22Rv1 (cell line): ENCODE measurements around the gene RSRC1.

Experiments
- ZFX ChIP-seq: fragments of 450-650 bp; IDR thresholded peaks from 2 replicates; pipeline ENCODE4 v1.6.1; 2017; ENCODE audit warnings: antibody characterized with exemption, borderline replicate concordance
- TF ChIP-seq, protein P1 (sequence below): fragments of 450-650 bp; IDR thresholded peaks from 2 replicates; pipeline ENCODE4 v1.5.1; 2017; ENCODE audit warnings: mild to moderate bottlenecking

GRCh38 chr3:158402590-158402989 is 292.7 kb downstream of the RSRC1 start:
- TF ChIP-seq, protein P1, sequence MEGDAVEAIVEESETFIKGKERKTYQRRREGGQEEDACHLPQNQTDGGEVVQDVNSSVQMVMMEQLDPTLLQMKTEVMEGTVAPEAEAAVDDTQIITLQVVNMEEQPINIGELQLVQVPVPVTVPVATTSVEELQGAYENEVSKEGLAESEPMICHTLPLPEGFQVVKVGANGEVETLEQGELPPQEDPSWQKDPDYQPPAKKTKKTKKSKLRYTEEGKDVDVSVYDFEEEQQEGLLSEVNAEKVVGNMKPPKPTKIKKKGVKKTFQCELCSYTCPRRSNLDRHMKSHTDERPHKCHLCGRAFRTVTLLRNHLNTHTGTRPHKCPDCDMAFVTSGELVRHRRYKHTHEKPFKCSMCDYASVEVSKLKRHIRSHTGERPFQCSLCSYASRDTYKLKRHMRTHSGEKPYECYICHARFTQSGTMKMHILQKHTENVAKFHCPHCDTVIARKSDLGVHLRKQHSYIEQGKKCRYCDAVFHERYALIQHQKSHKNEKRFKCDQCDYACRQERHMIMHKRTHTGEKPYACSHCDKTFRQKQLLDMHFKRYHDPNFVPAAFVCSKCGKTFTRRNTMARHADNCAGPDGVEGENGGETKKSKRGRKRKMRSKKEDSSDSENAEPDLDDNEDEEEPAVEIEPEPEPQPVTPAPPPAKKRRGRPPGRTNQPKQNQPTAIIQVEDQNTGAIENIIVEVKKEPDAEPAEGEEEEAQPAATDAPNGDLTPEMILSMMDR: no peak
- no peak for TF ChIP-seq ZFX
